Activated T-cell treated with anti-CD3 and anti-CD28 coated beads for 1 hour (primary cell): ENCODE results near the gene KIF22.

Source experiments
- DNase-seq: peaks from one replicate; pipeline ENCODE4 v3.0.0-alpha.2; 2020; ENCODE audit warnings: low read depth

KIF22 gene

DNA sequence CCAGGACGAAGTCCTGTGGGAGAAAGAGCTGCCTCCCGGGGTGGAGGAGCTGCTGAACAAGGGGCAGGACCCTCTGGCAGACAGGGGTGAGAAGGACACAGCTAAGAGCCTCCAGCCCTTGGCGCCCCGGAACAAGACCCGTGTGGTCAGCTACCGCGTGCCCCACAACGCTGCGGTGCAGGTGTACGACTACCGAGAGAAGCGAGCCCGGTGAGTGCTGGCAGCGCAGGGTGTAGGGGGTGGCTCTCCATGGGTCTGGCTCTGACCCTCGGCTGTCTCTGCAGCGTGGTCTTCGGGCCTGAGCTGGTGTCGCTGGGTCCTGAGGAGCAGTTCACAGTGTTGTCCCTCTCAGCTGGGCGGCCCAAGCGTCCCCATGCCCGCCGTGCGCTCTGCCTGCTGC is 51.1 kb downstream of the KIF22 start:
- no peak for DNase-seq

DNA sequence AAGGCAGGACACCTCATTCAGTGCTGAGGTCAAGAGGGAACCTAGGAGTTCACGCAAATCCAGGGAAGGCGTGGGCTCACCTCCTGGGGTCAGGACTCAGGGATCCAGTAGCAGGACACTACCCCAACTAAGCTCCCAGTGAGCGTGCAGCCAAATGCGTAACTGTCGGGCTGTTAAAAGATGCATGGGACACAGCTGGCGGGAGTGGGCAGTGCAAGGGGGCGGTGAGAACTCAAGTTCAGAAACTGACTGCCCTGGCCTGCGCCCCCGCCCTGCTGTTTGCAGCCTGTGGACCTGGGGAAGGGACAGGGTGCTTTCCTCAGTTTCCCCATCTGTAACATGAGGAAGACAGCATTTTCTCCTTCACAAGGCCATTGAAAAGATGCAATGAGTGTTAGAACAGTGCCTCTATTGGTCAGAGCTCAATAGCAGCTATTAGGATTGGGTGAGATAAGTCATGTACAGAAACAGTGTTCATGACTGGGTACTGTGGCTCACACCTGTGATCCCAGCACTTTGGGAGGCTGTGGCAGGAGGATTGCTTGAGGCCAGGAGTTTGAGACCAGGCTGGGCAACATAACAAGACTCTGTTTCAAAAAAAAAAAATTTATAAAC is 52.3 kb downstream of the KIF22 start:
- no peak for DNase-seq

DNA sequence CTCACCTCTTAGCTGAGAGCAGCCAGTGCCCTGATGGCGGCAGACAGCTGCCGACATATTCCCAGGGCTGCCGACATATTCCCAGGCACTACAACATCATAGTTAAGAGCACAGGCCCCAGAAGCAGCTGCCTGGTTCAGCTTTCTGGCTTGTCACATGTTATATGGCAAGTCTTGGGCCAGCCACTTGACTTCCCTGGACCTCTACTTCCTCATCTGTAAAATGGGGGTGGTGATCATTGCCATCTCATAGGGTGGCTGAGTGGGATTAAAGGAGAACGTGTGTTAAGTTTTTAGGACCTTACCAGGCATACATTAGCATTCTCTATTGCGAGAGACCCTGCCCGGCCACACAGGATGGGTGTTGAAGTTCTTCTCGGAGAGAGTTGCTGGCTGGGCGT is 53.4 kb downstream of the KIF22 start:
- DNase-seq = no peak

DNA sequence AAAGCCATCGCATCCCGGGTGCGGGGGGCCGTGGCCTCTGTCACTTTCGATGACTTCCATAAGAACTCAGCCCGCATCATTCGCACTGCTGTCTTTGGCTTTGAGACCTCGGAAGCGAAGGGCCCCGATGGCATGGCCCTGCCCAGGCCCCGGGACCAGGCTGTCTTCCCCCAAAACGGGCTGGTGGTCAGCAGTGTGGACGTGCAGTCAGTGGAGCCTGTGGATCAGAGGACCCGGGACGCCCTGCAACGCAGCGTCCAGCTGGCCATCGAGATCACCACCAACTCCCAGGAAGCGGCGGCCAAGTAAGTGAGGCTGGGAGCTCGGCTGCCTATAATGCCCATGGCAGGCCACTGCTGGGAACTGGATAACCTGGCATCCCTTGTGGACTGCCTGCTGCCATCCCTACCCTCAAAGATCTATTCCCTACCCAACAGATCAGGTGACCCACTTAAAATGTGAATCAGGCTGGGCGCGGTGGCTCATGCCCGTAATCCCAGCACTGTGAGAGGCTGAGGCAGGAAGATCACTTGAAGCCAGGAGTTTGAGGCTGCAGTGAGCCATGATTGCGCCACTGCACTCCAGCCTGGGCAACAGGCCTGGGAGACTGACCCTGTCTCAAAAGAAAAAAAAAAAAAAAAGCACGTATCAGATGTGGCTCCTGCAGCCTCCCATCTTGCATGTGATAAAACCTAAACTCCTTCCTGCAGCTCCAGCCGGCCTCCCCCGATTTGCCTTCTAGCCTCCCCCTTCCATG is 54.2 kb downstream of the KIF22 start:
- no peak for DNase-seq

DNA sequence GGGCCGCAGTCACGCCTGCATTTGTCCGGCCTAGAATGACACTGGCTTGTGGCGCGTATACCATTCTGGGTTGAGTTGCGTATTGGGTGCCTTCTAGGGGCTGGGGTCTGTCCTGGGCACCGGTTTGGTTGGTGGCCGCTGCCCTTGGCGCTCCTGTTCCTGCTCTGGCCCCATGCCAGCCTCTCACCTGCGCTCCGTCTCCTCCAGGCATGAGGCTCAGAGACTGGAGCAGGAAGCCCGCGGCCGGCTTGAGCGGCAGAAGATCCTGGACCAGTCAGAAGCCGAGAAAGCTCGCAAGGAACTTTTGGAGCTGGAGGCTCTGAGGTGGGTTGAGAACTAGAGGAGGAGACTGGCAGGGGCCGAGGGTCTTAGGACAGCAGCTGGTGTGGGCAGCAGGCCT is 55.1 kb downstream of the KIF22 start:
- no peak for DNase-seq

DNA sequence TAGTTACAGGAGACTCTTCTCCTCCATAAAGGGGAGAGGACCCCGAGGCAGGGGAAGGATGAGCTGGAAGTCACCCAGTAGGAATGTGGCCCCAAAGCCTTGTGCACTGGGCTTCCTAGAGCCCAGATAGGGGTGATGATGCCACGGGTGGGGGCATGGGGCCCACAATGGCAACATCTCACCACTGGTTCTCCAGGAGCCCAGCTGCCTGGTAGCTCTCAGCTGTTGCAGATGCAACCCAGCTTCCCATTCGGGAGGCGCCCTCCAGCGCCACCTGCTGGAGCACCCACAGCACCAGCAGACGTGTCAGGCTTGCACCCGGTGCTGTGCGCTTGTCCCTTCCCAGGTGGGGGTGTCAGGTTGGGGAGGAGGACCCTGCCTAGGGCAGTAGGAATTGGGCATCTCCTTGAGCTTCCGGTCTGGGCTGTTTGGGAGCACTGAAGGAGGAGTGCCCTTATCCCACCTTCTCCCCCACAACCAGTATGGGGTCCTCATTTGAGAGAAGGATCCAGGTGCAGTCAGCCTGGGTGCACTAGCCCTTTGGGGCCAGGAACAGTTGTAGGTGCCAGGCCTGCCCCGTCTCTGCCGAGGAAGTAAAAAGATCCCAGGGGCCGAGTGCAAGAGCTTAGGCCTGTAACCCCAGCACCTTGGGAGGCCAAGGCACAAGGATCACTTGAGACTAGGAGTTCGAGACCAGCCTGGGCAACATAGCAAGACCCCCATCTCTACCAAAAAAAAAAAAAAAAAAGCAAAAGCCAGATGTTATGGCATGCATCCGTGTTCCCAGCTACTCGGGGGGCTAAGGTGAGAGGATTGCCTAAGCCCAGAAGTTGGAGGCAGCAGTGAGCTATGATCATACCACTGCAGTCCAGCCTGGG is 58.1 kb downstream of the KIF22 start:
- DNase-seq = peak; percentile 85

DNA sequence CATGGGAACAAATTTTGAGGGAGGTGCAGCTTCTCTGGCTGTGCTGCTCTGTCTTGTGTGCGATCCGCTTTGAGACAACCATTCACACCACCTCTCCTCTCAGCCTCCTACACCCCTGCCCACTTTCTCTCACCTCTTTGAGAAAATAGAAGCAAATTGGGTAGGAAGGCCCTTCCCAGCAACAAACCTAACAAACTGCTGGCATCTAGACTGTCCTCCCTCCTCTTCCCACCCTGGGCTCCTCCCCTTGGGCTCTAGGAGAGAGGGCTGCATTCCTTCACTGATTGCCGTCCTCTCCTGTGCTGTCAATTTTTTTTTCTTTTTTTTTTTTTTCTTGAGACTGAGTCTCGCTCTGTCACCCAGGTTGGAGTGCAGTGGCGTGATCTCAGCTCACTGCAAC is 59.0 kb downstream of the KIF22 start:
- no peak for DNase-seq

DNA sequence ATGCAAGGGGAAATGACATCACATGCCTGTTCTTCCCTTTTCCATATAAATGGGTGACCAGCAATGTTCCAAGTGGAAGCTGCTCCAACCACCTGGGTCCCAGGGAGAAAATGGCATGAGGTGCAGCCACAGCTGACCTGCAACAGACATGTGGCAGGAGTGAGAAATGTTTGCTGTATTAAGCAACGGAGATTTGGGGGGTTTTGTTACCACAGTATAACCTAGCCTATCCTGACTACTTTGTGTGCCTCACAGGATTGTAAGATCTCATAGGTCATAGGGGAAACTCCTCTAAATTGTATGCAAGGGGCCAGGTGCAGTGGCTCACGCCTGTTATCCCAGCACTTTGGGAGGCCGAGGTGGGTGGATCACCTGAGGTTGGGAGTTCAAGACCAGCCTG is 60.4 kb downstream of the KIF22 start:
- no peak for DNase-seq

DNA sequence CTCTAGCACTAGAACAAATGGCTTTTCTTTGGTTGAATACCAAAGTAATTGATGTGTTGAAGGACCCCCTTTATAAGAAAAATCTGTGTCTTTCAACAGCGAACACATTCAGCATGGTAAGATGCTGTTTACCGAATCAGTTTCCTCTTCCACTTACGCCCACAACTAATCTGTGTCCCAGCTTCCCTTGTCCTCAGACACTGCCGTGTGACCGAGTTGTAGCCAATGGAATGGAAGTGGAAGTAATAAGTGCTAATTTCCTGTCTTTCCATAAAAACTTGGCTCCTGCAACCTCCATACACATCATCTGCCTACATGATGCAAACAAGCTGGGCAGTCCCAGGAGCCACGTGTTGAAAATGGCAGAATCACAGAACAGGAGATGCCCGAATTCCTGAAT is 62.1 kb downstream of the KIF22 start:
- no peak for DNase-seq

DNA sequence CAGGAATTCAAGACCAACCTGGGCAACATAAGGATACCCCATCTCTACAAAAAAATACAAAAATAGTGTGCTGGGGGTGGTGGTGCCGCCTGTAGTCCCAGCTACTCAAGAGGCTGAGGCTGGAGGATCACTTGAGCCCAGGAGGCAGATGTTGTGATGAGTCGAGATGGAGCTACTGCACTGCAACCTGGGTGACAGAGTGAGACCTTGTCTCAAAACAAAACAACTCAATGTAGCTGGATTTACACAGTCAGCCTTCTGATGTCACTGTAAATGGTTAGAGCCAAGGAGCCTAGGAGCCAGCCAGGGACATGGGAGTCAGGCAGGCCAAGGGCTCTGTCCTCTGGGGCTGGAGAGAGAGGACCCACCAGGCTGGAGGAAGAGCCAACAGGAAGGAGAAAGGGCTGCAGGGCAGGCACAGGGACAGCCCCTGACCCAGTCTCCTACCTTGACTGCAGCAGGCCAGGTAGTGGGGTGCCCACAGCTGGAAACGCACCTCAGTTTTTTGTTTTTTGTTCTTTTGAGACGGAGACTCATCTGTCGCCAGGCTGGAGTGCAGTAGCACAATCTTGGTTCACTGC is 64.1 kb downstream of the KIF22 start:
- no peak for DNase-seq
